Cardiac ventricle fibroblast (primary cell): Measurements from ENCODE around the gene MTX3. TPM values are rescaled to one million over a fixed set of nuclear protein-coding genes. Genes with fewer than 3 reads are reported as not detected.

Experiments
- total RNA-seq: library from RNA; depleted of rRNA; stranded (reverse); fragments of >200 nt; gene quantifications from 2 replicates; pipeline ENCODE4 v1.2.3, GENCODE V29; 2015

Gene MTX3
- total RNA-seq = 8.5 and 10.2 TPM in 2 replicates

GRCh38 chr5:79990598-79991507 lies at the start of gene MTX3:
TSS of gene MTX3 (minus strand) at chr5:79991262. CDS start at chr5:79991238, 24 bp downstream.

GRCh38 chr5:80034962-80035821 lies 44.1 kb upstream of the MTX3 start, which contains the start of gene THBS4:
TSS of gene THBS4 (plus strand) at chr5:80035348. CDS start at chr5:80035538, 190 bp downstream.

Other genes starting within 250 kb of the MTX3 start
- gene THBS4, start 44.1 kb upstream of the MTX3 start, total RNA-seq = 0.87 TPM in 1 of 2 replicates, not detected in the other